HG03354 (cell line): ENCODE data around the gene SMIM9.

Experiments
- ATAC-seq: cut with Tn5 transposase; IDR thresholded peaks from one replicate; pipeline ENCODE4 v1.9.1; 2021; ENCODE audit warnings: mild to moderate bottlenecking; ENCODE audit not compliant: unreplicated experiment, poor library complexity, severe bottlenecking

SMIM9 gene

DNA sequence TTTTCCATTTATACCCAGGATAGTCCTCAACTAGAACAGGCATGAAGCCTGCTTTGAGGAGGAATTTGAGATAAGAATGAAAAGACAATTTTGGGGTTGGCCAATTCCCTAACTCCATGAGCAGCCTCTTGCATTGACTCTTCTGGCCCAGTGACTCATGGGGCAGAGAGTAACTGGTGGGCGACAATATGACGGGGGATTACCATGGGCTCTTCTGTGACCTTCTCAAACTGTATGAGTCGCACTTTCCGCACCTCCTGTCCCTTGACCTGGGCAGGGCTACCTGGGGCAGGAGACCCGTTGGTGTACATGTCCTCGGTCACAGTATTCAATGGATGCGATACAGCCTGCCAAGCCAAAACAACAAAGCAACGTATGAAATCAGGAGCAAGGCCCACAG is 42.5 kb downstream of the SMIM9 start:
- ATAC-seq = no peak

DNA sequence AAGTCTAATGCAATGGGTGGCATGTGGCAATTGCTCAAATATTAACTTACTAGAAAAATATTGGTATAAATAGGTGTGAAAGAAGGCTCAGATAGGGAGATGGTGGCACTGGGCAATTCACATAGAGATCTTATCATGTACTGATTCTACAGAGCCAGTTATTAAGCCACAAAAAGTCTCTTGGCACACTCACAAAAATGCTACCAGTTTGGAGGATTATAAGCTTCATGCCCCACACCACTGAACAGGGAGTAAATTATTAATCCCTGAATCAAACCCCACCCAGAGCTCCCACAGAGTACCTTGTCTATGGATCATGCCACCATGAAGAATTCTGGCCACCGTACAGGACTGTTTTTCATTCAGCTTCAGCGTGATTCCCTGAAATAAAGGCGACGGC is 43.0 kb downstream of the SMIM9 start:
- no peak for ATAC-seq

DNA sequence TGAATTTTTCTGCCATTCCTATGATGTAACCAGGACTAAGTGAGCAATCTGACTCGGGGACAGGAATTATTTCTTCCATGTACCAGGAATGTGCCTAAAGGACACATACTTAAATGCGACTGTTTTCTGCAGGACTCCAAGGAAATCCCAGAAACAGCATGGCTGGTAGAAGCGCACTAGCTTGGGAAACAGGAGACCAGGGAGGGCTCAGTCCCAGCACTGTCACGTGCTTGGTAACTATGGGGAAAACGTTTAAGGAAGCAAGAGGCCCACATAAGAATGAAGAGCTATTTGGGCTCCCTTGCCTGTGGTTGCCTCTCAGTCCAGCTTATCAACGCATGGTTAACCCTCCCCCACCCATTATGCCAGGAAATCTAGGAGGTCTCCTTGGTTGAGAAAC is 48.7 kb downstream of the SMIM9 start:
- no peak for ATAC-seq

DNA sequence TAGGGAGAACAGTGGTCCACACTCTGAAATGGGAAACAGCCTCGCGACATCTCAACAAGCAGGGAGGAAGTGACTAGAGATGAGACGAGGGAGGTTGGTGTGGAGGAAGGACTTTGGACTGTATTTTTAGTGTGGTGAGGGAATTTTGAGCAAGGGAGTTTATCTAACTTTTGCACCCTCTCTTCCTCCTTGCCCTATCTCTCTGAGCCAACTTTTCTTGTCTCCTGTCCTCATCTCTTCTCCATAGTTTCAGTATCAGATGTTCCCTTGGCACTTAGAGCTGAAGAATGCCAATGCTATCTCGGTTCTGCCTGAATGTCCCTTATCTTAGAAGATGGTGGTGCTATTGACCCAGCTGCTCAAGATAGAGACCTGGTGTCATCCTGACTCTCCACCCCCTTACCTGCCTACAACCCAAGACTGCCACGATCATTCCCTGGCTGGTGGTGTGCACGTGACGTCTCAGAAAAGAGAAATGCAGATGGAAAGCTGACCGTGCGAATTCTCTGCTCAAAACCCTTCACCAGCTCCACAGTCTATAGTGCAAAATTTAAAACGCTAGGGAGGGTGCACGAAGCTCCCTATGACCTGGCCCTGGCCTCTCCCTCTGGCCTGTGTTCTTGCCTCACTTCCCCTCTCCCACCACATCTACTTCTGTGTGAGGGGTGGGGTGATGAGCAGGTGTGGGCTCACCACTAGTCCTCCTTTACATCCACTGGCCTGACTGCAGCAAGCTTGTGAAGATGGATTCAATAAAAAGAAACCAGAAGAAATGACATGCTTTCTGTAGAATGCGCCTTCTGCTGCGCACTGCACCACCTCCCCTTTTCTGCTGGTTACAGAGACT is 50.1 kb downstream of the SMIM9 start:
- no peak for ATAC-seq

DNA sequence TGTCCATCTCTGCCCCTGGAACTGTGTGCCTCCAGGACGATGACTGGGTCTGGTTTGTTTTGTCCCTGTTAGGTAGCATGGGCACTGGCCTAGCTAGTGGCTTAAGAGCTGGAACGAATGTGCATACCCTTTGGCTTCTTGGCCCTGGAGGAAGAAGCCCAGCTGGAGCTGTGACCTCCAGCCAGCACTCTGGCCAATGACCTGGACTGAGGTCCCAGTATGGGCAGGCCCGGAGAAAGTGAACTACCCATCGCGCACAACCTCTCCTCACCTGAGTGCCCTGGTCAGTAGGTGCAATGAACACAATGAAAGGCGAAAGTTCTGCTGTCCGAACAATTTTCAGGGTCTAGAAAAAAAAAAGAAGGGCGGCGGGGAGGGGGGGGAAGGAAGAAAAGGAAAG is 53.5 kb downstream of the SMIM9 start:
- ATAC-seq = no peak

DNA sequence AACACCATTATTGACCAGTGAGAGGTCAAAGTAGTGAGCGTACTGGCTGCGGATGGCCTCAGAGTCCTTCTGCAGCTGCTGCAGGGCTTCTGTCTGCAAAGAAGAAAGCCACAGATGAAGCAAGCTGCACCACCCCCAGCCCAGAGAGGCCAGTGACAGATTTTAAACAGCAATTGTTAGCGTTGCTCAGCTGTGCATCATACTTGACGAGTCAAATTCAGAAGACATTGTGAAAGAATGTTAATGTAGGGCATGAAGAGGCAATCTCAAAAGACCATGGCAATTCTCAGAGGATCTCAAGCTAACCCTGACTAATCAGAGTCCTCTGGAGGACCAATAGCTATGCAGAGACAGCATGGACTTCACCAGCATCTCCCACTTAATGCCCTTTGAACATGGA is 55.2 kb downstream of the SMIM9 start:
- no peak for ATAC-seq

DNA sequence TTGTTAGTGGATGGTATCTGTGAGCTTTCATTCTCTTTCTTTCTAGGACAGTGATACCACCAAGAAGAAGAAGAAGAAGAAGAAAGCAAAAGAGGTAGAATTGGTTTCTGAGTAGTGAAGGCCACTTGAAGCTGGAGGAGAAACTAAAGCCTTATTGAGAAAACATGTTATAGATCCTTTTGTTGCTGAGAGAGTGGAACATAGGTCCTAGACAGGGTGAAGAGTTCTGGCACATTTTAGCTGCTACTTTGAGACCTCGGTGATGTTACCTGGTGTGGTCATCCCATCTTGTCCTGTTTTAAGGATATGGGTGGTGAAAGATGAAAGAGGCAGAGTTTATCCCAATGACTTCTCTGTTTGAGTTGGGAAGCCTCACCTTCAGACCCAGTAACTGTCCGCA is 57.7 kb downstream of the SMIM9 start:
- ATAC-seq = no peak

DNA sequence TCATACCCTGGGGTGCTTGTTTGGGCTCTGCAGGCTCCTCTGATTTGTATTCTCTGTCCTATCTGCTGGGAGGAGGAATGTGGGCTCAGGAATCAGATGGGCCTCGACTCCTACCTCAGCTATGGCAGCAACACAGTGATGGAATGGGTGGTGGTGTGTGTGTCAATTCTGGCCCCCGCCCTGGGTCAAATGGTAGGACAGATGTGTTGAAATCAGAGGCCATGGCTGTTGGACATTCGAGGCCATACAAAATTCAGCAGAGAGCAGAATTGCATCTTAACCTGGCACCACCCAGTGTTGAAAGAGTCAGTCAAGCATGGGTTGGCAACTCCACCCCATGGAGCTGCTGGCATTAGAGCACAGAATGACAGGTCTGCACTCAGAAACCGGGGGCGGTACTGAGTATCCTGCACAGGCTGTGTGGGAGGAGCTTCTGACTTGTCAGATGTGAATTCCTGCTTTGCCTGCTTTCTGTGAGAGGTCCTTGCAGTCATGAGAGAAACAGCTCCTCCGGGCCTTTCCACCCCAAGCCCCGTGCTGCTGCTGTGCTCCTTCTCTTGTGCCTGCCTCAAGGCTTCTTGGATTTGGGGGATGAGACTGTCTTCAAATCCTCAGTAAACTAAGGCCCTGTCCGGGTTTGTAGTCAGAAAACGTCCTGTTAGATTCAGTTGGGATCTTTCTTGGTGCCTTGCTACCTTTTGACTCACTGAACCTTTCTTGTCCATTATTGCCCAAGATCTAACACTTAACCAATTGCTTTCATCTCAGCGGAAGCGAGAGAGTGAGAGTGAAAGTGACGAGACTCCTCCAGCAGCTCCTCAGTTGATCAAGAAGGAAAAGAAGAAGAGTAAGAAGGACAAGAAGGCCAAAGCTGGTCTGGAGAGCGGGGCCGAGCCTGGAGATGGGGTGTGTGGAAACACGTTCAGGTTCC is 58.8 kb downstream of the SMIM9 start:
- no peak for ATAC-seq

DNA sequence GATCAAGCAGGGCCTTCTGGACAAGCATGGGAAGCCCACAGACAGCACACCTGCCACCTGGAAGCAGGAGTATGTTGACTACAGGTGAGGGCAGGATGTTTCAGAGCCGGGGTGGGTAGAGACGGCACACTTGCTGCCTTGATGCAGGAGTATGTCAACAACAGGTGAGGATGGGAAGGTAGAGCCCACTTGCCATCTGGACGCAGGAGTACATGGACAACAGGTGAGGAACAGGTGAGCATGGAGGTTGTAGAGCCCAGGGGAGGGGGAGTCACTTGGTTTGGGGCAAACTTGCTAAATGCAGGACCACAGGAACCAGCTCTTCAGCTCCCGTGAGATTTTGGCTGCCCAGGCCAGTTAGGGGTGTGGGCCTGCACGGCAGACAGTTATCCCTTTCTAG is 59.8 kb downstream of the SMIM9 start:
- ATAC-seq = no peak
